Measurements from ENCODE around the gene CX3CR1. TPM values are rescaled to one million over a fixed set of nuclear protein-coding genes. Genes with fewer than 3 reads are reported as not detected.

The CX3CR1 gene
- total and polyA plus RNA-seq, 10 of the 15 experiments (the other 5 are each of a cell fraction or from before 2014, with no cell fraction given), result 0.05 to 0.53 (median 0.15) TPM

- TF ChIP-seq ESRRA (IDR thresholded peaks at IDR 0.05; ENCODE audit: low read length) (no peak), RAD51 (IDR thresholded peaks at IDR 0.05) (no peak), YBX1 (IDR thresholded peaks at IDR 0.05) (no peak), IRF5 (IDR thresholded peaks at IDR 0.05; ENCODE audit: borderline replicate concordance) (no peak), KLF5 (IDR thresholded peaks at IDR 0.05; ENCODE audit: partially characterized antibody) (no peak)
- ChIA-PET SMC1A (ENCODE audit: uncharacterized antibody, unreplicated experiment) (interaction anchor here (1.0 to 20.6 kb wide), 16 partner anchors 10 to 765 kb away, joined by 3 to 648 read pairs (median 15); partner anchors contain the start of genes CX3CR1 and XIRP1), POLR2A (interaction anchor here (0.5 to 2.2 kb wide), 7 partner anchors 9 to 111 kb away, joined by 3 to 18 read pairs (median 4); no protein-coding TSS in a partner anchor), CTCF (interaction anchor here (0.8 to 15.1 kb wide), 15 partner anchors 9 to 287 kb away, joined by 3 to 756 read pairs (median 39); partner anchors contain the start of genes CX3CR1, GORASP1, TTC21A and XIRP1), RAD21 (ENCODE audit: unreplicated experiment) (interaction anchor here (0.7 to 12.6 kb wide), 12 partner anchors 9 to 287 kb away, joined by 3 to 456 read pairs (median 15); partner anchors contain the start of gene XIRP1)
- ATAC-seq, result no peak
- Histone ChIP-seq H3K27ac (ENCODE audit: control insufficient read depth, insufficient read depth) (no peak overlapping the region), H3K27me3 (replicated peaks in 1 of 2; ENCODE audit: control insufficient read depth in 2 of 2, insufficient read depth in 2 of 2, low read length in 1 of 2) (no peaks in the 10 kb centered on the region), H2AFZ (ENCODE audit: control insufficient read depth, low read depth, low read length) (no peak overlapping the region), H4K20me1 (ENCODE audit: control insufficient read depth, insufficient read depth) (no peaks in the 10 kb centered on the region), H3K4me2 (ENCODE audit: control insufficient read depth, insufficient read depth) (no peak overlapping the region), H3K36me3 (ENCODE audit: control insufficient read depth in 2 of 2, insufficient read depth in 2 of 2, low read length in 1 of 2) (no peaks in the 10 kb centered on the region), H3K79me2 (ENCODE audit: control insufficient read depth, insufficient read depth, low read length) (no peaks in the 10 kb centered on the region), H3K9me3 (replicated peaks; ENCODE audit: control insufficient read depth, insufficient read depth, low read length) (no peaks in the 10 kb centered on the region), H3K4me1 (ENCODE audit: control insufficient read depth, insufficient read depth, low read length) (peaks cover 19% of the 10 kb centered on the region), H3K4me3 (no peak overlapping the region), H3K9ac (ENCODE audit: control insufficient read depth, insufficient read depth, low read length) (no peak overlapping the region)
- 76% methylated on average over 3 of the region's 3 CpGs for WGBS (ENCODE audit: insufficient coverage, insufficient replicate concordance, low lambda C conversion rate, missing lambda C conversion rate)
- intact Hi-C loops (cut with micrococcal nuclease; ENCODE audit: unreplicated experiment) (loop anchor here (10.0 kb wide), 1 partner anchor 552 kb away; no protein-coding TSS in a partner anchor), in situ Hi-C loops (cut with MboI) (loop anchor here (5.0 kb wide), 1 partner anchor 99 kb away; no protein-coding TSS in a partner anchor)
- no peak for DNase-seq (ENCODE audit: low read depth, low spot score)
- BruUV-seq (replicated peaks), result no TSS peak
- FAIRE-seq, result no peak
These were observed 6.9 kb upstream of the CX3CR1 start for GRCh38 chr3:39286771-39287170.
